ENCODE results near the gene SIT1.
"Not testable (repeated sequence)": the region's sequence is repeated elsewhere in the genome, so short reads cannot be mapped to it uniquely, and the experiment has no call there.

Gene SIT1

GRCh38 chr9:35658137-35658967 lies 7.6 kb upstream of the SIT1 start, which contains the start of gene CCDC107:
CCDC107 (plus strand) TSS chr9:35658292; CDS start chr9:35658380, 88 bp downstream.
- peak; percentile 97 for DNase-seq

DNA sequence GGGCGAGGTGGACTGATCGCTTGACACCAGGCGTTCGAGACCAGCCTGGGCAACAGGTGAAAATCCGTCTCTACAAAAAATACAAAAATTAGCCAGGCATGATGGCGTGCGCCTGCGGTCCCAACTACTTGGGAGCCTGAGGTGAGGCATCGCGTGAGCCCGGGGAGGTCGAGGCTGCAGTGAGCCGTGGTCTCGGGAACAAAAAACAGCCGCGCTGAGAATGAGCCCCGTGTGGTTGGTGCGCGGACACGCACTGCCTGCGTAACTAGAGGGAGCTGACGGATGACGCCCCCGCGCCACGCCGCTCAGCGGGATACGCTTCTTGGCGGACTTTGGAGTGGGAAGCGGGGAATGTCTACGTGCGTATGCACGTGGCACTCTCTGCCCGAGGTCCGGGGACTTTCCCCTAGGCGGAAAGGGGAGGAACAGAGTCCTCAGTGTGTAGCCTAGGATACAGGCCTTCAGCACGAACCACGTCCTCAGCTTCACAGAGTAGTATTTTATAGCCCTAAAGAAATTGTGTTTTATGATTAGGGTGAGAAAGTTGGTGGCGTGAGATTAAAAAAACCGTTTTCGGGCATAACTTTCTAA lies 6.9 kb upstream of the SIT1 start, which contains the start of gene RMRP:
RMRP (minus strand) TSS at position 474 of the 591 bp plus-strand sequence.
- DNase-seq: peak; percentile 98

DNA sequence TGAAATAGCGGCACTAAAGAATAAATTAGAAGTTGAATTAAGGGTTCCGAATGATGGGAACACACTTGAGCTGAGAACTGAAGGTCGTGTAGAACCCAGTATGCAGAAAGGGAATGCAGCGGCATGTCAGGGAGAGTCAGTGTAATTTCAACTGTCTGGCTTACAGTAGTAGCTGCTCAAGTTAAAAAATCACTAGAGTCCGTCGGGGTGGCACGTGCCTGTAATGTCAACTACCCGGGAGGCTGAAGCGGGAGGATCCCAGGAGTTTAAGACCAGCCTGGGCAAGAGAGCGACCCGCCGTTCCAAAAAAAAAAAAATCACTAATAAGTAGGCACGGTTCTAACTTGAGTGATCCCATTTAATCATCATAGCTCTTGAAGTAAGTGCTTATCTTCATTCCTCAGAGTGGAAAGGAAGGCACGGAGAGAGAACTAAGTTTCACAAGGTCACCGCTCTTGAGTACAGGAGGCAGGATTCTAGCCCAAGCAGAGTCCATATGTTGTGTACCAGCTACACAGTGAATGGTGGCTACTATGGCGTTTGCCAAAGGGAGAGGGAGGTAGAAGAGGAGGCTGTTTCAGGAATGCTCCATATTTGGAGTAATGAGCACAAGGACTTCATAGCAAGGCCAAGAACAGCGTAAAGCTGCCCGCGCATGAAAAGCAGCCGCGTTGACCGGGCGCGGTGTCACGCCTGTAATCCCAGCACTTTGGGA lies 6.3 kb upstream of the SIT1 start:
- peak; percentile 84 for DNase-seq

DNA sequence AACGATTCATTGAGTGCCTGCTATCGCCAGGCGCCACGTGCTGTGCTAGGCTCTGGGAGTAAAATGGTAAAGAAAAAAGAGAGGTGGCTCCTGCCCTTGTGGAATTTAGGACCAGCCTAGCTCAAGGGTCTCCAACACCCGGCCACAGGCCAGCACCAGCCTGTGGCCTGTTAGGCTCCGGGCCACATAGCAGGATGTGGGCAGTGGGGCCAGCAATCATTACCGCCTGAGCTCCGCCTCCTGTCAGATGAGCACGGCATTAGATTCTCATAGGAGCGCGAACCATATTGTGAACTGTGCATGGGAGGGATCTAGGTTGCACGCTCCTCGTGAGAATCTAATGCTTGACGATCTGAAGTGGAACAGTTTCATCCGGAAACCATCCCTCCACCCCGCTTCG lies 5.6 kb upstream of the SIT1 start:
- no peak for DNase-seq

DNA sequence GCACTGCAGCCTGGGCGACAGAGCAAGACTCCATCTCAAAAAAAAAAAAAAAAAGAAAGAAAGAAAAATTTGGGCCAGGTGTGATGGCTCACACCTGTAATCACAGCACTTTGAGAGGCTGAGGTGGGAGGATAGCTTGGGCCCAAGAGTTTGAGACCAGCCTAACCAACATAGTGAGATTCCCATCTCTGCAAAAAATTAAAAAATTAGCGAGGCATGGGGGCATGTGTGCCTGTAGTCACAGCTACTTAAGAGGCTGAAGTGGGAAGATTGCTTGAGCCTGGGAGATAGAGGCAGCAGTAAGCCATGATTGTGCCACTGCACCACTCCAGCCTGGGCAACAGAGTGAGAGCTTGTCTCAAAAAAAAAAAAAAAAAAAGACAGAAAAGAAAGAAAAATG lies 2.9 kb upstream of the SIT1 start:
- DNase-seq: no peak

- no peak for DNase-seq
Measured at GRCh38 chr9:35652829-35653209, 2.1 kb upstream of the SIT1 start.

GRCh38 chr9:35651956-35652828 lies 1.5 kb upstream of the SIT1 start:
- no peak for DNase-seq

DNA sequence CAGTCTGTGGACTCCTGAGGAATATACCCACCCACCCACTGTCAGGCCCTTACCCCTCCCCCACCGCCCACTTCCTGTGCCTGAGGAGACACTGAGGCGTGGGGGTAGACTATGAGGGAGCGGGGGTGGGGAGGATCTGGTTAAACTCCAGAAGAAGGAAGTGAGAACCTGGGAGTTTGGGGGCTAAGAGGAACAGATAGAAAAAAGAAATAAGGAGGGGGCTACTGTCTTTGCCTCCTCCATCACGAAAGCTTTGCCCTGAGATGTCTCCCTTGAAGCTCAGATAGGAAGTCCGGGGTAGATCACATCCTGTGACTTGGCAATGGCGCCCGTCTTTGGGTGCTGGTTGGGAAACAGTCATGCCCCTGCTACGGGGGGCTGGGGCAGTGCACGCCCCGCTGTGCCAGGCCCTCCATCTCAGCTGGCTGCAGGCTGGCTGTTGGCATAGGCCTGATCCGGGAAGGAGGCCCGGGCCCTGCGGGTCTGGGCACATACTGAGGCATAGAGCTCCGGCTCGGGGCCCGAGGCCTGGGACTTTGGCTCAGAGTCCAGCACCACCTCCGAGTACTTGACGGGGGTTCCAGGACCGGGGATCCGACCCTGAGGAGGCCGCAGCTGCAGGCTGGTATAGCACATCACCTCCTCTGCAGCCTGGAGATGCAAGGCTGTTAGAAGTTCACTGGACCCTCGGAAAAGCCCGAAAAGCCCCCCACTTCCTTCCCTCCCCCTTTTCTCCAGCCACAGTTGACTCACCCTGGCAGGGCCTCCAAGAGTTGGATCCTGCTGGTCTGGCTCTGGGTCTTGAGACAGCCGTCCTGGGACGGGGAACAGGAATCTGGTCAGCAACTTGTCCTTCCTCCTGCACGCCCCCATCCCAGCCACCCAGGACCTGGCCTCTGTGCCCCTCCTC lies 1.0 kb downstream of the SIT1 start:
- no peak for DNase-seq

DNA sequence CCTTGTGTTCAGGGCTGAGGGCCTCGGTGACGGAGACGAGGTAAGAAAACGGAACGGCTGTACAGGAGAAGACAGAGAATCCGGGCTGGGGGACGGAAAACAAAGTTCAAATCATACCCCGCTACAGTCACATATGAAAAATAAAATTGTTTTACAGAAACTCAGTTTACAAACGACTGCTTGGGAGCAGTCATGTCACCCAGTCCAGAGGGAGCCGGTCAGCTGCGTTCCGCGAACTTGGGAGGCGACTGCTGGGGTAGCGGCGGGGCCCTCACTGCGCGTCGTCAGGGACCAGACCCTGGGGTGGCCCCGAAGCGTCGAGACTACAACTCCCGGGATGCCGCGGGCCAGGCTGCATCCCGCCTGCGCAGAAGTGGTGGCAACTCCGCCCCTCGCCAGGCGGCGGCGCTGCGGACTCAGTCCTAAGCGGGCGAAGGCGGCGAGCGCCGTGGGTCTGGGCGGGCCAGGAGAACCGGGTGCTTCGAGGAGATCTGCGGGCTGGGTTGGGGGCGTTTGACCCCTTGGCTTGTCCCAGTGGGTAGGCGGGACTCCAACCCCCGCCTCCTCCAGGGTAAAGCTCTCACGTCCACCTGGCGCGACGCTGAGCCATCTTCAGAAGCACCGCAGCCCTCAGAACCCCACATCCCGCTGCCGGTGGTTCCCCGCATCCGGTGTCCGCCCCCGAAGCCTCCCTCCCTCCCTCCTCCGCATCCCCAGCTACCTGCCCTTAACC lies 4.0 kb downstream of the SIT1 start:
- DNase-seq: peak; percentile 90

DNA sequence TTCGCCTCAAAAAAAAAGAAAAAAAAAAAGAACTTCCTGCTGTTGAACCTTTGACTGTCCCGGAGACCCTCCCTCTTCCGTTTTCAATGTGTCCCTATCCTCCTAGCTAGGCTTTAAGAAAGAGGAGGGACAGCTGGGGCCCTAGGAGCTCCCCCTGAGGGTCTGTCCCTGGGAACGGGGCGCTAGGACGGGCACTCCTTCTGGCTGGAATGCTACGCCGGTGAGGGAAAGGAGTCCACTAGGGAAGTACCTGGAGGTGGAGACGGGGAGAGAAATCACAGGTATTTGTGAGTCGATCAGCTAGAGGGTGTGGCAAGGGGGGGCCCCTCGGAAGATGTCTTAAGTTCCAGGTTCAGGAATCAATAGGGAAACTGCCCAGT lies 4.6 kb downstream of the SIT1 start:
- DNase-seq: no peak

- not testable (repeated sequence) for DNase-seq
Measured at GRCh38 chr9:35645736-35646135, 5.0 kb downstream of the SIT1 start.

DNA sequence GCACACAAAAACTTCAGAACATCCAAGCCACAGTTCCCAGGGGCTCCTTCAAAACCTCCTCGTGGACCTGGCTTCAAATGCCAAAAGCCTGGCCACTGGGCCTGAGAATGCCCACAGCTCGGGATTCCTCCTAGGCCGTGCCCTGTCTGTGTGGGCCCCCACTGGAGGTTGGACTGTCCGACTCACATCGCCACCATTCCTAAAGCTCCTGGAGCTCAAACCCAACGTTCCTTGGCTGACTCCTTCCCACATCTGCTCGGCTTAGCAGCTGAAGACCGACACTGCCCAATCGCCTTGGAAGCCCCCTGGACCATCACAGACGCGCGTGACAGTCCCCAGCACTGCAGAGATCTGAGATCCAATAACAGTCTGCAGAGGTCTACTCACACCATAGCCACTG lies 7.7 kb downstream of the SIT1 start:
- DNase-seq: no peak

GRCh38 chr9:35641478-35641877 lies 9.3 kb downstream of the SIT1 start:
- DNase-seq: not testable (repeated sequence)

DNA sequence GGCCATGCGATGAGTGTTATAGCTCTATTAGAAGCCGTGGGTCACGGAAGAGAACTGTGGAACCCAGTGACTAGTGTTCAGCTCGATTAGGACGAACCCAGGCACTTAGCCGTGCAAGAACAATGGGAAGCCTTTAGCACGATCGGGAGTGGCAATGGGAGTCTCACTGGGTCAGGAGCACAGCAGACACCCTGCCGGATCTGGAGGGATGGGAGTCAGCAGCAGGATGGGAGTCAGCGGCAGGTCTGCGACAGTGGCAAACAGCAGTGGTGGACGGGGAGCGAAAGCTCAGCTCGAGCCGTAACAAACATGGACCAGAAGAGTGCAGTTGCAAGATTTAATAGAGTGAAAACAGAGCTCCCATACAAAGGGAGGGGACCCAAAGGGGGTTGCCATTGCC lies 10.3 kb downstream of the SIT1 start:
- not testable (repeated sequence) for DNase-seq

- DNase-seq: no peak
Measured at GRCh38 chr9:35639631-35640030, 11.1 kb downstream of the SIT1 start.

GRCh38 chr9:35639225-35639624 lies 11.5 kb downstream of the SIT1 start:
- DNase-seq: not testable (repeated sequence)

DNA sequence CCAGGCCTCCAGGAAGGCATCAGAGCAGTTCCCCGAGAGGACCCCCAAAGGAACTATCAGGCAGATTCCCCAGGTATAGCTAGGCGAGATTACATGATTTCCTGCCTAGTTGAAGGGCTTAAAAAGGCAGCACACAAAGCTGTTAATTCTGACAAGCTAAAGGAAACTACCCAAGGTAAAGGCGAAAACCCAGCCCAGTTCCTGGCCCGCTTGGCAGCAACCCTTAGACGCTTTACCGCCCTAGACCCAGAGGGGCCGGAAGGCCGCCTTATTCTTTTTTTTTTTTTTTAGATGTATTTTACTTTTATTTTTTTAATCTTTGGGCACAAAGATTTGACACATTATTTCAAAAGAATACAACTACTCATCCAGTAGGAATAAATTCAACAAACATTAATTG lies 12.0 kb downstream of the SIT1 start:
- not testable (repeated sequence) for DNase-seq

DNA sequence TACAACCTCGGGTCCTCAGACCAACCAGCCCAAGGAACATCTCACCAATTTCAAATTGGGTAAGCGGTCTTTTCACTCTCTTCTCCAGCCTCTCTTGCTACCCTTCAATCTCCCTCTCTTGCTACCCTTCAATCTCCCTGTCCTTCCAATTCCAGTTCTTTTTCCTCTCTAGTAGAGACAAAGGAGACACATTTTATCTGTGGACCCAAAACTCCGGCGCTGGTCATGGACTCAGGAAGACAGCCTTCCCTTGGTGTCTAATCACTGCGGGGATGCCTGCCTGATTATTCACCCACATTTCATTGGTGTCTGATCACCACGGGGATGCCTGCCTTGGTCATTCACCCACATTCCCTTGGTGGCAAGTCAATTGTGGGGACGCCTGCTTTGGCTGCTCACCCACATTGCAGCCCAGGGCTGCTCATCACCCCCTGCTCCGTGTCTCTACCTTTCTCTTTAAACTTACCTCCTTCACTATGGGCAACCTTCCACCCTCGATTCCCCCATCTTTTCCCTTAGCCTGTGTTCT lies 13.2 kb downstream of the SIT1 start:
- not testable (repeated sequence) for DNase-seq

DNA sequence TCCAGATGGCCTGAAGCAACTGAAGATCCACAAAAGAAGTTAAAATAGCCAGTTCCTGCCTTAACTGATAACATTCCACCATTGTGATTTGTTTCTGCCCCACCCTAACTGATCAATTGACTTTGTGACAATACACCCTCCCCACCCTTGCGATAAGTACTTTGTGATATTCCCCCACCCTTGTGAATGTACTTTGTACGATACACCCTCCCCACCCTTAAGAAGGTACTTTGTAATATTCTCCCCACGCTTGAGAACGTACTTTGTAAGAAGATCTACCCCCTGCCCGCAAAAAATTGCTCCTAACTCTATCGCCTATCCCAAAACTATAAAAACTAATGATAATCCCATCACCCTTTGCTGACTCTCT lies 13.9 kb downstream of the SIT1 start:
- not testable (repeated sequence) for DNase-seq

- DNase-seq: no peak
Measured at GRCh38 chr9:35636135-35636876, 14.4 kb downstream of the SIT1 start.

All from NCI-H1092 treated with DMSO at 0.1 percent for 48 hours (cell line).